Neural crest cell (in vitro differentiated cells): ENCODE results near the gene SLC36A1. TPM values are rescaled to one million over a fixed set of nuclear protein-coding genes. Genes with fewer than 3 reads are reported as not detected.
A peak's percentile ranks its signal among the peaks of the same experiment; 100 is the strongest.

Experiments used
- DNase-seq: peaks from one replicate; pipeline ENCODE4 v3.0.0; 2021; ENCODE audit warnings: low read depth, mixed read lengths, low spot score
- H3K27ac Mint-ChIP-seq: one replicate; pipeline ENCODE4 v1.8.0; 2021; ENCODE audit warnings: mild to moderate bottlenecking, mixed read lengths; ENCODE audit not compliant: unreplicated experiment
- H3K27me3 Mint-ChIP-seq: 2 replicates; pipeline ENCODE4 v1.8.0; 2021; ENCODE audit warnings: low read depth, mild to moderate bottlenecking, mixed read lengths
- H3K36me3 Mint-ChIP-seq: 2 replicates; pipeline ENCODE4 v1.8.0; 2021; ENCODE audit warnings: low read depth, mild to moderate bottlenecking, mixed read lengths
- H3K4me1 Mint-ChIP-seq: 2 replicates; pipeline ENCODE4 v1.8.0; 2021; ENCODE audit warnings: mixed read lengths
- H3K4me3 Mint-ChIP-seq: one replicate; pipeline ENCODE4 v1.8.0; 2021; ENCODE audit warnings: mild to moderate bottlenecking, mixed read lengths
- H3K9me3 Mint-ChIP-seq: 2 replicates; pipeline ENCODE4 v1.8.0; 2021; ENCODE audit warnings: mixed read lengths
- total RNA-seq: library from RNA; stranded (reverse); gene quantifications from 2 replicates; pipeline ENCODE4 v1.2.1, GENCODE V29; 2021
- TF ChIP-seq, protein P1 (sequence below): fragments of 200-600 bp; sonication (generic); conservative IDR thresholded peaks from 2 replicates; pipeline ENCODE4 v1.5.0; 2021; ENCODE audit warnings: antibody characterized with exemption, mild to moderate bottlenecking

SLC36A1 gene
- total RNA-seq, 1 donor from 2014 or later, result 19.3 TPM

DNA sequence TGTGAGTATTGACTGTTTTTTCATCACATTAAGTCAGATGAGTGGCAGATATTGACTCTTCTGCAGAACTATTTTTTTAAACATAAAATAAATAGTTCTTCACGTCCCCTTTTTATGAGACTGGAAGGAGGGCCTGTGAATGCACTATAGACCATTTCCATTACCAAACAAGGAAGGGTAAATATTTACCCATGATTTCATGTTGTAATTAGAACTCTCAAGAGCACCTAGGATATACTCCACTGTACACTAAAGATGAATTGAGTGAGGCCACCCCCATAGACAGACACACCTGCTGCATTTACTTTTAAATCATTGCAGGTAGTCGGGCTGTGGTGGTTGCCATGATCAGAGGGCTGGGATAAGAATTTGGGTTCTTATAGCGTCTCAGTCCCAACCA, 22.6 kb downstream of the SLC36A1 start:
- H3K36me3 Mint-ChIP-seq, result peaks cover 4% of the 10 kb centered on the region
- DNase-seq, result no peak
- TF ChIP-seq, protein P1, sequence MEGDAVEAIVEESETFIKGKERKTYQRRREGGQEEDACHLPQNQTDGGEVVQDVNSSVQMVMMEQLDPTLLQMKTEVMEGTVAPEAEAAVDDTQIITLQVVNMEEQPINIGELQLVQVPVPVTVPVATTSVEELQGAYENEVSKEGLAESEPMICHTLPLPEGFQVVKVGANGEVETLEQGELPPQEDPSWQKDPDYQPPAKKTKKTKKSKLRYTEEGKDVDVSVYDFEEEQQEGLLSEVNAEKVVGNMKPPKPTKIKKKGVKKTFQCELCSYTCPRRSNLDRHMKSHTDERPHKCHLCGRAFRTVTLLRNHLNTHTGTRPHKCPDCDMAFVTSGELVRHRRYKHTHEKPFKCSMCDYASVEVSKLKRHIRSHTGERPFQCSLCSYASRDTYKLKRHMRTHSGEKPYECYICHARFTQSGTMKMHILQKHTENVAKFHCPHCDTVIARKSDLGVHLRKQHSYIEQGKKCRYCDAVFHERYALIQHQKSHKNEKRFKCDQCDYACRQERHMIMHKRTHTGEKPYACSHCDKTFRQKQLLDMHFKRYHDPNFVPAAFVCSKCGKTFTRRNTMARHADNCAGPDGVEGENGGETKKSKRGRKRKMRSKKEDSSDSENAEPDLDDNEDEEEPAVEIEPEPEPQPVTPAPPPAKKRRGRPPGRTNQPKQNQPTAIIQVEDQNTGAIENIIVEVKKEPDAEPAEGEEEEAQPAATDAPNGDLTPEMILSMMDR, result no peak
- no peak overlapping the region for H3K4me3 Mint-ChIP-seq
- H3K4me1 Mint-ChIP-seq, result no peaks in the 10 kb centered on the region
- H3K9me3 Mint-ChIP-seq, result no peaks in the 10 kb centered on the region
- no peaks in the 10 kb centered on the region for H3K27me3 Mint-ChIP-seq
- H3K27ac Mint-ChIP-seq, result no peak overlapping the region

DNA sequence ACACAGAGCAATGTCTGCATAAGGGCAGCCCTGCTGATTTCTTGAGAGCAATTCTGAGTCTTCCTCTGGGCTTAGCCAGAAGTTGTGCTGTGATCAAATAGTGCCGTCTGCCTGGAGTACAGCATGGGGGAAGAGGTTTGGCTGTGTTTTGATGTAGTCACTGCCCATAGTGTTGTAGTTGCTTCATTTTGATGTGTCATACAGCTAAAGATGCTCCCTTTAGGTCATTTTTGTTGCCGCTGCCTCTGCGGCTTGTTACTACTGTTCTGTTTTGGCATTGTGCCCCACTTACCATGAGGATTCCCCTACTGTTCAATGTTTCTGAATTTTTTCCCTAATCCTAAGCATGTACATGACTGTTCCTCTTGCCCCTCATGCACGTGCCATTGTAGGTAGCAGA, 23.0 kb downstream of the SLC36A1 start:
- H3K27me3 Mint-ChIP-seq, result no peaks in the 10 kb centered on the region
- no peak for DNase-seq
- H3K9me3 Mint-ChIP-seq, result no peaks in the 10 kb centered on the region
- TF ChIP-seq, protein P1, result no peak
- no peaks in the 10 kb centered on the region for H3K4me1 Mint-ChIP-seq
- no peak overlapping the region for H3K27ac Mint-ChIP-seq
- H3K4me3 Mint-ChIP-seq, result no peak overlapping the region
- H3K36me3 Mint-ChIP-seq, result peaks cover 3% of the 10 kb centered on the region

DNA sequence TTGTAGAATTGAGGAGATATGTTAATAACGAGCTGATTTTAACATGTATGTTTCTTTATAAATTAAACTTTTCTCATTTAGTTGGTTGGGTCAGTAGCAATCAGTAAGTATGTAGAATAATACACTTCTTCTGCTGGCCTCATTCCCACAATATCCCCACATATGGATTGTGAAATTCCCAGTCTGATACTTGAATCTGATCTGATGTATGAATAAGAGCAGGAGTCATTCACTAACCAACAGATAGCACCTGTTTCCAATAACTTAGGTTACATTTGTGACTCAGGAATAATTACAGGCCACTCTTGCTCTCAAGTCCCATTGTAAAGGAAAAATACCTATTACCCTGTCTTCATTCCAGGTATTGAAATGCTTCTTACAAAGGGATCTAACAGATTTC, 23.9 kb downstream of the SLC36A1 start:
- Mint-ChIP-seq H3K27me3 (no peaks in the 10 kb centered on the region), H3K27ac (no peak overlapping the region), H3K36me3 (peaks cover 3% of the 10 kb centered on the region), H3K9me3 (no peaks in the 10 kb centered on the region), H3K4me3 (no peak overlapping the region), H3K4me1 (no peaks in the 10 kb centered on the region)
- TF ChIP-seq, protein P1, result no peak
- DNase-seq, result no peak

DNA sequence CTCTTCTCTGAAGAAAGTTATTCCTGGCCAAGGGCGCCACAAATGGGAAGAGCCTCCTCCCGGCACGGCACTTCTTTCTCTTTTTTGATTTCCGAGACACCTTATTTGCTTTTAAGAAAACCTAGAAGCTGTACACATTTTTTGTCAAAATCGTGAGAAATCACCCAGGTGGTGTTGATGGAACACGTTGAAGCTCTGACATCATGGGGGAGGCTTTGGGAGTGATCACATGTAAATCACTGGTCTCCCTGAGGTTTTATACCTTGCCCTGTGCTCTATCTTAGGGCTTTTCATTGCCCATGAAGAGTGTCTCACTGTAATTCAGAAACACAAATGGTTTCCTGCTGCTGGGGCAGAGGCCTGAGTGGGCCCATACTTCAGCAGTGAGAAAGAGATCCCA, 27.4 kb downstream of the SLC36A1 start:
- TF ChIP-seq, protein P1, result no peak
- no peak for DNase-seq
- no peaks in the 10 kb centered on the region for H3K9me3 Mint-ChIP-seq
- no peak overlapping the region for H3K27ac Mint-ChIP-seq
- no peaks in the 10 kb centered on the region for H3K4me1 Mint-ChIP-seq
- H3K4me3 Mint-ChIP-seq, result no peak overlapping the region
- peaks cover 4% of the 10 kb centered on the region for H3K36me3 Mint-ChIP-seq
- no peaks in the 10 kb centered on the region for H3K27me3 Mint-ChIP-seq

DNA sequence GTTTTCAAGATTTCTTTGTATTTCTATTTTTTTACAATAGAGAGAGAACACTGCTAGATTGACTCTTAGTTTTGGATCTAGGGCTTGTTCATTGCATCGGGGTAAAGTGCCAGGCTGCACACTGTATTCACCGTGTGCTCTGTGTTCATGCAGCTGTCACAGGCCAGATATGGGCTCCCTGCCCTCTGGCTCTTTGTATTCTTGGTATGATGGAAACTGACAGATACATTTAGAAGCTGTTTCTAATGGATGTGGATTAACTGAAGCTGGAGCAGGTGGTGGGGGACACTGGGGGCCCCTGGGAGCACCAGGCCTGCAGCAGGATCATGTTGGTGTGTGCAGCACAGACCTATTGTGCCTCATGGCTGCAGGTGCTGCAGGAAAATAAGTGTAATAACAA, 28.0 kb downstream of the SLC36A1 start:
- Mint-ChIP-seq H3K4me1 (peaks cover 3% of the 10 kb centered on the region), H3K27ac (no peak overlapping the region), H3K36me3 (peaks cover 4% of the 10 kb centered on the region), H3K27me3 (no peaks in the 10 kb centered on the region), H3K4me3 (no peak overlapping the region), H3K9me3 (no peaks in the 10 kb centered on the region)
- TF ChIP-seq, protein P1, result no peak
- no peak for DNase-seq

DNA sequence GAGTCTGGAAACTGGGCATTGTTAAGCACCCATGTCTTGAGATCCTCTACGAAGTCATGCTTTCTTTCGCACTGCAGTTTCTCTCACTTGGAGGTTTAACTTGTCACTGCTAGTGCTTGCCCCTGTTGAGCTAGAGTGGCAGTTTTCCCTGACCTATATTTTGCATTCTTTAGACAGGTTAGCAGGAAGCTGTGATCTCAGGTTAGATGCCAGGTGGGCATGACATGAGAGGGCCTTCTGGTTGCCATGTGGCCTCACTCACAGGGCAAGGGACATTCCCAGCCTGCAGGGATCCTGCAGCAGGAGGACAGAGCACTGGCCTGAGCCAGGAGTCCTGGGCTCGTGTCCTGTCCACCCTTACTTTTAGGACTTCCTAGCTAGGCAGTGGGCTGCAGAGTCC, 28.6 kb downstream of the SLC36A1 start:
- peaks cover 4% of the 10 kb centered on the region for H3K36me3 Mint-ChIP-seq
- H3K27ac Mint-ChIP-seq, result peak overlapping the region; percentile 57
- TF ChIP-seq, protein P1, result no peak
- no peak overlapping the region for H3K4me3 Mint-ChIP-seq
- H3K9me3 Mint-ChIP-seq, result no peaks in the 10 kb centered on the region
- peaks cover 10% of the 10 kb centered on the region for H3K4me1 Mint-ChIP-seq
- H3K27me3 Mint-ChIP-seq, result no peaks in the 10 kb centered on the region
- no peak for DNase-seq
